GM18511 (cell line): ENCODE results near the gene ADAMTS10.
"Not testable (repeated sequence)": the region's sequence is repeated elsewhere in the genome, so short reads cannot be mapped to it uniquely, and the experiment has no call there.

Experiments used
- ATAC-seq: cut with Tn5 transposase; IDR thresholded peaks from one replicate; pipeline ENCODE4 v1.9.1; 2021; ENCODE audit warnings: mild to moderate bottlenecking, moderate library complexity; ENCODE audit not compliant: unreplicated experiment

ADAMTS10 gene

DNA sequence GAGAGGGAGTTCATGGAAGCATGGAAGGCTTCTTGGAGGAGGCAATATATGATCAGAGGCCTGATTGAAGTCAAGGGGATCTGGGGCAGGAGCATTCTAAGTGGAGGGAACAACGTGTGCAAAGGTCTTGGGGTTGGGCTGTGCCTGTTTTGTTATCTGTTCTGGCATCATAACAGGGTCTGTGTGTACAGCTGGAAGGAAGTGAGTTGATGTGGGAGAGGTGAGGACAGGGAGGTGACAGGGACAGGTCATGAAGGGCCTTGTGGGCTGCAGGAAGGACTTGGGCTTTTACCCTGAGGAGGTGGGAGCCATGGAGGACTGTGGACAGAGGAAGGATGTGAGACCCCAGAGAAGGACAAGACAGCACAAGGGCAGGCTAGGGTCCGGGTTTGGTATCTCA, 18.7 kb upstream of the ADAMTS10 start:
- ATAC-seq: no peak

DNA sequence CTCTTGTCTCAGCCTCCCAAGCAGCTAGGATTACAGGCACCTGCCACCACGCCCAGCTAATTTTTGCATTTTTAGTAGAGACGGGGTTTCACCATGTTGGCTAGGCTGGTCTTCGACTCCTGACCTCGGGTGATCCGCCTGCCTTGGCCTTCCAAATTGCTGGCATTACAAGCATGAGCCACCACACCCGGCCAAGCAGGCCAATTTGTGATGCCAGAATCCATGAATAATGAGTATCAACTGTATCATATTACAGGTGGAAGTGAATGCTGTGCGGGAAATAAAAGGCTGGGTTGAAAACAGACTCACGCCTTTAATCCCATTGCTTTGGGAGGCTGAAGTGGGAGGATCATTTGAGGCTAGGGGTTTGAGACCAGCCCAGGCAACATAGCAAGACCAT, 16.3 kb upstream of the ADAMTS10 start:
- ATAC-seq: no peak

DNA sequence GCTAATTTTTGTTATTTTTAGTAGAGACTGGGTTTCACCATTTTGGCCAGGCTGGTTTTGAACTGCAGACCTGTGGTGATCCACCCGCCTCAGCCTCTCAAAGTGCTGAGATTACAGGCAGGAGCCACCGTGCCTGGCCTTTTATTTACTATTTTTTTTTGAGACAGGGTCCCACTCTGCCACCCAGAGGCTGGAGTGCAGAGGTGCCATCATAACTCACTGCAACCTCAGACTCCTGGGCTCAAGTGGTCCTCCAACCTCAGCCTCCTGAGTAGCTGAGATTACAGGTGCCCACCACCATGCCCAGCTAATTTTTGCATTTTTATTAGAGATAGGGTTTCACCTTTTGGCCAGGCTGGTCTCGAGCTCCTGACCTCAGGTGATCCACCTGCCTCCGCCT, 12.4 kb upstream of the ADAMTS10 start:
- ATAC-seq: not testable (repeated sequence)

DNA sequence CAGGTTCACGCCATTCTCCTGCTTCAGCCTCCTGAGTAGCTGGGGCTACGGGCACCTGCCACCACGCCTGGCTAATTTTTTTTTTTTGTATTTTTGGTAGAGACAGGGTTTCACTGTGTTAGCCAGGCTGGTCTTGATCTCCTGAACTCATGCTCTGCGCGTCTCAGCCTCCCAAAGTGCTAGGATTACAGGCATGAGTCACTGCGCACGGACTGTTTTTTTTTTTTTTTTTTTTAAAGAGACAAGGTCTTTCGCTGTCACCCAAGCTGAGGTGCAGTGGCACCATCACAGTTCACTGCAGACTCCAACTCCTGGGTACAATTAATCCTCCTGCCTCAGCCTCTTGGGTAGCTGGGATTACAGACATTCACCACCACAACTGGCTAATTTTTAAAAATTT, 8.2 kb upstream of the ADAMTS10 start:
- ATAC-seq: no peak

- ATAC-seq: no peak
Measured at GRCh38 chr19:8617984-8618383, 7.5 kb upstream of the ADAMTS10 start.

GRCh38 chr19:8617325-8617724, 6.8 kb upstream of the ADAMTS10 start:
- ATAC-seq: not testable (repeated sequence)

- ATAC-seq: no peak
Measured at GRCh38 chr19:8616861-8617260, 6.3 kb upstream of the ADAMTS10 start.

- ATAC-seq: no peak
Measured at GRCh38 chr19:8615813-8616596, 5.5 kb upstream of the ADAMTS10 start.

GRCh38 chr19:8615024-8615423, 4.5 kb upstream of the ADAMTS10 start:
- ATAC-seq: no peak

- ATAC-seq: no peak
Measured at GRCh38 chr19:8614455-8614854, 3.9 kb upstream of the ADAMTS10 start.

DNA sequence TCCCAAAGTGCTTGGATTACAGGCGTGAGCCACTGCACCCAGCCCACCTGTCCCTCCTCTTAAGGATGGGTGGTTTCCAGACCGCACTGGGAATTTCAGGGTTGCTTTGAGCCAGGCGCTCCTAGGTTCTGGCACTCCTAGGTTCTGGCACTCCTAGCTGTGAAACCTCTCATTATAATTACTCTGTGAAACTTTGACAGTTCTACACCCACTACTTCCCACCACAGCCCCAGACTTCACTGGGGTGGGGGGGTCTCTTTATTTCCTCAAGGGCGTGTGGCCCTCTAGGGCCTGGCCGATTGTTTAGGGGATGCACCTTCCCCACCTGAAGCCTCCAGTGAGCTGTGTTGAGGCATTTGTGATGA, 2.3 kb upstream of the ADAMTS10 start:
- no peak for ATAC-seq

DNA sequence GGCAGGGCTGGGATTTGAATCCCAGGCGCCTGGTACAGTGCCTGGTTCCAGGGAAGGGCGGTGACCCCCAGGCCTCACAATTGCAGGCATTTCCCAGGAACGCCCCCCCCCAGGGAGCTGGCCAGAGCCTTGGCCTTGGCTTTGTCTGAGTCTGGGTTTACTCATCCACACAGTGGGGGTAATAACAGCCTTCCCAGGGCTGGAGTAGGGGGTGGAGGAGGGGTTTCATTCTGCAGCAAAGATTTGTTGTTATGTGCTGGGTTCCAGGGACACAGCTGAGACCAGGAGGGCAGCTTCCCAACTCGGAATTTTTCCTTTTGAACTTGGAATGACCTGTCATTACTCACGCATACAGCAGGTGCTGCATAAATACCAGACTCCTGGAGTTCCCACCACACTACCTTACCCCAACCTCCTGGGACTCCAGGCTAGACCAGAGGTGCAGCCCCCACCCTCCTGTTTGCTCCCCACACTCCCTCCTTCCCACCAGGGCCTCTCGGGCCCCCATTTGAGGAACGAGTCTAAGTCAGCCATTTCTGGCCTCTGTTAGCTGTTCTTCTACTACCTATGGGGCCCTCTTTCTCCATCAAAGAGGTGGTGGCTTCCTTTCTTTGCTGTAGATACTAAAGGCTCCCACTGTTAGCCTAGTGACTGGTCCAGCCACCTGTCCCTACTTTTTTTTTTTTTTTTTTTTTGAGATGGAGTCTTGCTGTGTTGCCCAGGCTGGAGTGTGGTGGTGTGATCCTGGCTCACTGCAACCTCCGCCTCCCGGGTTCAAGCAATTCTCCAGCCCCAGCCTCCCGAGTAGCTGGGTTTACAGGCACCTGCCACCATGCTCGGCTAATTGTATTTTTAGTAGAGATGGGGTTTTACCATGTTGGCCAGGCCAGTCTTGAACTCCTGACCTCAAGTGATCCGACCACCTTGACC, 1.6 kb upstream of the ADAMTS10 start:
- no peak for ATAC-seq

GRCh38 chr19:8611391-8611876, 919 bp upstream of the ADAMTS10 start:
- ATAC-seq: no peak

- no peak for ATAC-seq
Measured at GRCh38 chr19:8610936-8611300, 403 bp upstream of the ADAMTS10 start.

- no peak for ATAC-seq
Measured at GRCh38 chr19:8609279-8610040, 1.1 kb downstream of the ADAMTS10 start.

DNA sequence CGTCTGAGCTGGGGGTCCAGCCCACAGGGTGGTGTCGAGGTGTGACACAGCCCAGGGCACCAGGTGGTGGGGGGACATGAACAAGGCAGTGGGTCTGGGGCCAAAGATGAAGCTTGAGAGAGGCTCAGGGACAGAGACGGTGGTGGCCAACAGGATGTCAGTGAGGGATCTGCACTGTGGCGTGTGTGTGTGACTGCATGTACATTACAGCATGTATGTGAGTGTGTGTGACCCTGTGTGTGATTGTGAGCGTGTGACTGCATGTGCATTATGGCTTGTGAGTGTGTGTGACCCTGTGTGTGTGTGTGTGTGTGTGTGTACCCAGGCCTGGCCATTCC, 1.6 kb downstream of the ADAMTS10 start:
- no peak for ATAC-seq

- ATAC-seq: no peak
Measured at GRCh38 chr19:8607386-8607785, 3.1 kb downstream of the ADAMTS10 start.

DNA sequence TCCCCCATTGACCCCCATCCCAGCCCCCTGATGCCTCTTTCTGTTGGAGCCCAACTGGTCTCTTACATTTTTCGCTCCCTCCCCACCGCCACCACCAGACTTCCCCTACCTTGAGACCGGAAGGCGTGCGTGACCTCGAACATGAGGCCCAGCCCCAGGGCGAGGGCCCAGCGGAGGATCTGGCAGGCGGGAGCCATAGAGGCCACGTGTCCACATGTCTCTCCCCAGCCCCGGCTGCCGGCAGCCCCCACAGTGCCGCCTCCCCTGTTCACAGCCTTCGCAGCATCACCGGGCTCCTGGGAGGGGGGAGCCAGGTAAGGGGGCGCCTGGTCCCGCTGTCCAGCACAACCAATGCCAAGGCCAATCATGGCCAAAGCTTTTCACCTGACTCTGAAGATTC, 5.0 kb downstream of the ADAMTS10 start:
- no peak for ATAC-seq

DNA sequence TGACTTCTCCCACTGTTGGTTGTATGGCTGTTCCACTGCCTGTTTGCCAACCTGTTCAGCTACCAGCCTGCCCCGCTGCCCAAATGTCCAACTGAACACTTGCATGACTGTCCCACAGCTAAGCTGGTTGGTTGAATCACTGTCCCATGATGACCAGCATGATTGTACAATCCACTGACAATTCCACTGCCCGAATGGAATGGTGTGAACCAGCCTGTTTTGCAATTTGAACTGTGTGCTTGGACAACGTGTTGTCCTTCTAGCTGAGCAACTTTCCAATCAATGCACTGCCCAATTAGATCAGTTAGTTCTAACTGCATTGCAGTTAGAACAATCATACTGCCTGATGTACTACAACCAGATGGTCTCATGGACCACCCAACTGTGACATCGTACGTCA, 8.7 kb downstream of the ADAMTS10 start:
- no peak for ATAC-seq

DNA sequence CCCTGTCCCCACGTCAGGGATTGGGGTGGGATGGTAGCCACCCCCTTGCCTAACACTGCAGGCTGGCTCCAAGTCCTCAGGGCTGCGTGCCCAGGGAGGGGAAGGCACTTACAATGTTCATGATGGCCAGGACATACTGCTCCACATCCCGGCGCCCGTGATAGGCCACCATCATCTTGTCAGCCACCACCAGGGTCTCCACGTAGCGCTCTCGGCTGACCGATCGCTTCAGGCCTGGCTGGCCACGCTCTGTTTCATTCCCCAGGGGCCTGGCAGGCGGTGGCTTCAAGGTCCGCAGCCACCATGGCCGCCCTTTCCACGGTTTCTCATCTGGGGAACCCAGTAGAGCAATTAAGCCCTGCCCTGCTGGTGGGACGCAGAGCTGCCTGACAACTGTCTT, 9.7 kb downstream of the ADAMTS10 start:
- no peak for ATAC-seq

DNA sequence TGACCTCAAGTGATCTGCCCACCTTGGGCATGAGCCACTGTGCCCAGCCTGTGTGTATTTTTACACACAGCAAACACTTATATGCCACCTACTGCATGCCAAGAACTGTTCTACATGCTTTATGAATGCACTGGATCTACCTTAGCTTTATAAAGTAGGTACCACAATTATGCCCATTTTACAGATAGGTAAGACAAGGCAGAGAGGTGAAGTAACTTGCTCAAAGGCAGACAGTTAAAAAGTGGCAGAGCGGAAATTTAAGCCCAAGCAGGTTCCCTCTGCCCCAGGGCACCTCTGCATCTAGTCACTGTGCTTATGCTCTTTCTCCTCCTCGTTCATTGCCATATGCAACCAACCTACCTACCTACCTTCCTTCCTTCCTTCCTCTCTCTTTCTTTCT, 10.5 kb downstream of the ADAMTS10 start:
- no peak for ATAC-seq
